ENCODE measurements around the gene SH3BP4.
"Not testable (repeated sequence)": the region's sequence is repeated elsewhere in the genome, so short reads cannot be mapped to it uniquely, and the experiment has no call there.

The SH3BP4 gene

DNA sequence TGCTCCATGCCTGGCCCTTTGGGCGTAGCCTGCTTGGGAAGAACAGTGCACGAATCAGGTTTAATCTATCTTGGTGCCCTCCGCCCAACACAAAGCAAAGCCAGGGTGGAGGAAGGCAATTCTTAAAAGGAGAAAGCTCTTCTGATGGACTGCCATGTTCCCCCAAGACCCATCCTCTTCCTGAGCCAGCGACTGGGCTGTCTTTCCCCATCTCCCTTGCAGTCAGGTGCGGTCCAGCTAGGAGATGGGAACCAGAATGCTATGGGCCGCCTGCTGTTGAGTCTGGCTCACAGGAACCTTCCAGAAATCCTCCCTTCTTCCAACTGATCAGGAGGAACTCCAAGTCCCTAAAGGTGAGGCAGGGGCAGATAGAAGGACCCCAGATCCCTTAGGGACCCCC lies 105.0 kb downstream of the SH3BP4 start:
- no peak for DNase-seq (ENCODE audit: low read depth in 2 of 2)

DNA sequence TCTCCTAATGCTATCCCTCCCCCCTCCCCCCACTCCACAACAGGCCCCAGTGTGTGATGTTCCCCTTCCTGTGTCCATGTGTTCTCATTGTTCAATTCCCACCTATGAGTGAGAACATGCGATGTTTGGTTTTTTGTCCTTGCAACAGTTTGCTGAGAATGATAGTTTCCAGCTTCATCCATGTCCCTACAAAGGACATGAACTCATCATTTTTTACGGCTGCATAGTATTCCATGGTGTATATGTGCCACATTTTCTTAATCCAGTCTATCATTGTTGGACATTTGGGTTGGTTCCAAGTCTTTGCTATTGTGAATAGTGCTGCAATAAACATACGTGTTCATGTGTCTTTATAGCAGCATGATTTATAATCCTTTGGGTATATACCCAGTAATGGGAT lies 105.8 kb downstream of the SH3BP4 start:
- not testable (repeated sequence) for DNase-seq (ENCODE audit: low read depth in 2 of 2)

GRCh38 chr2:235059161-235059560 lies 107.3 kb downstream of the SH3BP4 start:
- no peak for DNase-seq (ENCODE audit: low read depth in 2 of 2)

- DNase-seq (ENCODE audit: low read depth in 2 of 2) = no peak
These were observed 109.8 kb downstream of the SH3BP4 start for GRCh38 chr2:235061656-235062055.

DNA sequence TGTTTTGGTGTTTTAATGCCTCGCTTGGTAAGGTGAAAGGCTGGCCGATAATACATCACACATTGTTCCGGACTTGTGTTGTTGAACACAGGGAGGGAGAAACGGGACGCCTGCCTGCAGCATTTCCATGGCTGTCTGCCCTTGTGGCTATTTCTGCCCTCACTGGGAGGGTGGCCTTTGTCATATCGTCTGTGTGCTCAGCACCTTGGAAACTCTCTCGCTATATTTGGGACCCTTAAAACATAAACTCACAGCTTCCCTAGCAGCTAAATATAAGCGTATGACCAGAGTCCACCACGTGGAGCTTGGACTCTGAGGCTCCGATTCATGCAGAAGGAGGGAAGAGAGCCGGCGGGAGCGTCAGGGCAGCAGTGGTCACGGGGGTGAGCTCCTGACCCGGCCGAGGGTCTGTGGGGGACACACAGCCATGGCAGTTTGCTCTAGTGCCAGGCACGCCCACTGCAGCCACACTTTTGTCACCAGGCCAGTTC lies 111.7 kb downstream of the SH3BP4 start:
- DNase-seq (ENCODE audit: low read depth in 2 of 2) = no peak

DNA sequence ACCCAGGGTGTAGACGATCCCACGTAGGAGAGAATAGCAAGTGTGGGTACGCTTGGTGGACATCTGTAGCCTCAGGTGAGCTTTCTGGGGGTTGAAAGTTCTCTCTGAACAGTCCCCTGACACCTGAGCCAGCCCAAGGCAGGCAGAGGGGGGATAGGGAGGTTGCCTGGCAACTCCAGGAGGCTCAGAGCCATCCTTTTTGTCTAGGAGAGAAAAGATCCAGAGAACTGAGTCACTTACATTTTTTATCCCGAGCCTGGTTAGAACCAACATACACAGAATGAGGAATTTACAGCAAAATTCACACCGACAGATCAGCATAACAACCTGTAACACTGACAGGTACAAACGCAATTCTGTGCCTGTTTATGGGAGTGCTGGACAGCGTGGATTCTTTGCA lies 113.2 kb downstream of the SH3BP4 start:
- no peak for DNase-seq (ENCODE audit: low read depth in 2 of 2)

DNA sequence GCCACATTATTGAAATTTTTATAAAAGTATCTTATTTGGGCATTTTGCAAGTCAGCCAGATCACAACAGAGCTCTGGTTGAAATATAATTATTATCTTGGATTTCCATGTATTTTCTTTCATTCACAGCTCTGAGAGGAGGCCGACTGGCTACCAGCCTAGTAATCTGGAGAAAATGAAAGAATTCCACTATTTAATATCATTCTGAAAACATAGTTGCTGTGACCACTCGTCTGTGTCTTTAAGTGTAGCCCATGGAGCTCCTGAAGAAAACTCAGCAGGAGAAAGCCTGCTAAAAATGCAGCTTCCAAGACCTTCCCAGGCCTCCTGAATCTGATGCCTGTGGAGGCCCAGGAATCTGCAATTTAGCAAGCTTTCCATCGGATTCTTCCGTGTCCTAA lies 114.7 kb downstream of the SH3BP4 start:
- DNase-seq (ENCODE audit: low read depth in 2 of 2) = no peak

GRCh38 chr2:235066895-235067294 lies 115.1 kb downstream of the SH3BP4 start:
- no peak for DNase-seq (ENCODE audit: low read depth in 2 of 2)

GRCh38 chr2:235068701-235069100 lies 116.9 kb downstream of the SH3BP4 start:
- no peak for DNase-seq (ENCODE audit: low read depth in 2 of 2)

DNA sequence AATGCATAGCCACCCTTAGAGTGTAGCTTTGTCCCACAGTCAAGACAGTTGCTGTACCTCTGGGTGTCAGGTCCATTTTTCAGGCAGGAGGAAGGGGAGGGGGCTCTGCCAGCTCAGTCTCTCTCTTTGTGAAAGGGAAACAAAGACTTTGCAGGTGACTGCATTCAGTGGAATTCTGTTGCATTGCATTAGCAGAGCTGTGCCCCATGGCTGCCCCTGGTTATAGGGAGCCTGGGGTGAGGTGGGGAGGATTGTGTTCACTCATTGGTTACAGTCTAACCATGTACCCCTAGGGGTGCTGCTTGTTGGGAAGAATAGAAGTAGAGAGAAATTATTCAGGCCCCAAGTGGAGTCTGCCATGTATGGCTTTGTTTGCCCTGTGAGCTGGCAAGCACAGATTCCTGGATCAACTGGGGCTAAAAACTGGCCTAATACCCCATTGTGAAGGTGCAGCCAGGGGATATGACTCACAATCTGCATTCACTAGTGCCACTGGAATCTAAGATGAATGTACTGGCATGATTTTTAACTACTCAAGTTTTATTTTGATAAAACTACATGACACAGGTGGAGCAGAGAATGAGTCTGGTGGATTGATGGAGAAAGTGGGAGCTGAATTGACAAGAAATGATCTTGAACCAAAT lies 118.4 kb downstream of the SH3BP4 start:
- DNase-seq (ENCODE audit: low read depth in 2 of 2) = no peak

GRCh38 chr2:235073868-235074413 lies 122.1 kb downstream of the SH3BP4 start:
- DNase-seq (ENCODE audit: low read depth in 2 of 2) = no peak

DNA sequence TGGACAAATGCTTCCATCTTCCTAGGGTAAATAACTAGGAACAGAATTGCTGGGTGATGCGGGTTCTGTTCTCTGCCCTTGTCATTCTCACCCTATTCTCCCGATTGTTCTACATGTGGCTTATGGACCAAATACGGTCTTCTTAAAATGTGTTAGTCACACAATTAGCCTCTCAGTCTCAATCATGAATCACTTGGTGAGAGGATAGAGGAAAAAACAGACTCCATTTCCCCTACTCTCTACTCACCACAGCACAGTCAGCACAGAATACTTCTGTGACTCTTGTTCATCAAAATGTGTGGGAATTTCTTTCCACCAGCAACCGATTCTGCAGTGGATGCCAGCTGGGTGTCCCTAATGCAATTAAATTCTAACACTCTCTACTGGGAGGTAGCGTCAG lies 125.2 kb downstream of the SH3BP4 start:
- no peak for DNase-seq (ENCODE audit: low read depth in 2 of 2)

DNA sequence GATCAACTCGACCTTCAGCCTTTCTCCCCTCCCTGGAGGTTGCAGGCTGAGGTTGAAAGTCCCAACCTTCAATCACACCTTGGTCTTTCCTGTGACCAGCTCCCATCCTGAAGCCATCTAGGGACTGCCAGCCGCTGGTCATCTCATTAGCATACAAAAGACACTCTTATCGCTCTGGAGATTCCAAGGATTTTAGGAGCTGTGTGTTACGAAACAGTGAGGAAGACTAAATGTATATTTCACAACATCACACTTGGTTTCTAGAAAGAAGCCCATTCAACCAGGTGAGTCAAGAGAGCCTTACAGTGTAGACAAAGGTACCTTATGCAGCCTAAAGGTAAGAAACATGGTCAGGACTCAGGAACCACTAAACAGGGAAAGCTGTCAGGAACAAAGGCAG lies 126.4 kb downstream of the SH3BP4 start:
- no peak for DNase-seq (ENCODE audit: low read depth in 2 of 2)

- no peak for DNase-seq (ENCODE audit: low read depth in 2 of 2)
These were observed 127.2 kb downstream of the SH3BP4 start for GRCh38 chr2:235078914-235079472.

DNA sequence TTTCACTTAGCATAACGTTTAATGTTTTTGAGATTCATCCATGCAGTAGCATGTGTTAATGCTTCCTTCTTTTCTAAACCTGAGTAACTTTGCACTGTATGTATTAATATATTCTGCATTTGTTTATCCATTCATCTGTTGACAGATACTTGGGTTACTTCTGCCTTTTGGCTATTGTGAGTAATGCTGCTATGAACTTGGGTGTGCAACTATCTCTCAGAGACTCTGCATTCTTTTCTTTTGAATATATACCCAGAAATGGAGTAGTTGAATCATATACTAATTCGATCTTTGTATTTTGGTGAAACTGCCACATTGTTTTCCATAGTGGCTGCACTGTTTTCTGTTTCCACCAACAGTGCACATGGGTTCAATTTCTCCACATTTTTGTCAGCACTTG lies 128.3 kb downstream of the SH3BP4 start:
- DNase-seq (ENCODE audit: low read depth in 2 of 2) = no peak

GRCh38 chr2:235082578-235083338 lies 130.9 kb downstream of the SH3BP4 start:
- DNase-seq (ENCODE audit: low read depth in 2 of 2) = no peak

DNA sequence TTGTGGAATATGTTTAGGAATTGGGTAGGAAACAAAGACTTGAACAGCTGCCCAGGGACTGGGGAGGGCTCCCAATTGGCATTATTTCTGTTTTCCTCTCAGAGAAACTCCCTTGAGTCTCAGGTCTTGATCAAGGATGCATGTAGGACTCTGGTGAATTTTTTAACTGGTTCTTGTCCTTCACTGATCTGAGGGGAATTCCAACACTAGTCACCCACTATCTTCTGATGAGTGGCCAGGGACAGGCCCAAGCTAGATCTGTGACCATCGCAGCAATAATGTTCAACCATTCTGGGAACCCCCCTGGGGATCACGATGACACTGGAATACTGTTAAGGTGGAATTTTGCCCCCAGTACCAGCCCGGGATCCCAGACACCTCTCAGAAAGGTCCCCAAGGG lies 132.0 kb downstream of the SH3BP4 start:
- no peak for DNase-seq (ENCODE audit: low read depth in 2 of 2)

DNA sequence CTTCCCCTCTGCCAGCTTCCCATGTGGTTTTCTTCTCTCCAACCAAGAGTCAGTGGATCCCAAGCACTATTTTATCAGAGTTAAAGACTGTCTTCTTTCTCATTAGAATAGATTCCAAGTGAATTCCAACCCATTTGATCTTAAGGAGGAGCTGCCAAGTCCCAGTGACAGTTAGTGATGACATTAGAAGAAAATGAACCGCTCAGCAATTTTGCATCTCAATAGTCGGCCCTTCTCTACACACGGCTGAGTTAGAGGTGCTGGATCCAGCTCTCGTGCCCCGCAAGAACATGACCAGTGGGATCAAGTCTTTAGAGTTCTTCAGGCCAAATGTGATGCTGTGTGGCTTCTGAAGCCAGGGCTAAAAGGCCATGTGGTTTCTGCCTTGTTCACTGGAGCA lies 132.6 kb downstream of the SH3BP4 start:
- no peak for DNase-seq (ENCODE audit: low read depth in 2 of 2)

- no peak for DNase-seq (ENCODE audit: low read depth in 2 of 2)
These were observed 133.7 kb downstream of the SH3BP4 start for GRCh38 chr2:235085476-235085875.

- DNase-seq (ENCODE audit: low read depth in 2 of 2) = no peak
These were observed 134.8 kb downstream of the SH3BP4 start for GRCh38 chr2:235086481-235087184.

- no peak for DNase-seq (ENCODE audit: low read depth in 2 of 2)
These were observed 136.1 kb downstream of the SH3BP4 start for GRCh38 chr2:235087832-235088495.

GRCh38 chr2:235088496-235088921 lies 136.7 kb downstream of the SH3BP4 start:
- no peak for DNase-seq (ENCODE audit: low read depth in 2 of 2)
